Measurements from ENCODE around the gene SPAG16.

The SPAG16 gene

DNA sequence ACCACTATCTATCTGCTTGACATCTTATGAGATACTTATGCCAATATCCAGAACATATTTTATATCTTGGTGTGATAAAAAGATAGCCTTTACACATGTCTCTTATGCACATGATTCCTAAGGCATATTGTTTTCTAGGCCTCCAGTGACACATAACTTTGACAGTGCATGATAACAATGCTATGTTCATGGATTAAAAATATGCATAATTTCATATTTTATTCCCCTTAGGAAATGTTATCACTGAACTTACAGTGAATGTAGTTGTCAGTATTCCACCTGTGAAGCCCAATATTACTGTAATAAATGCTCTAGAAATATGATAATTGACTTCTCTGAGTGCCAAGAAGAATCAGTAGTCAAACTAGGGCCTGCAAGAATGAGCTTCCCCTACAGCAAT is 532.3 kb downstream of the SPAG16 start:
- H3K9me2 ChIP-seq (ENCODE audit: low read depth, low read length): no peaks in the 10 kb centered on the region
- no peak overlapping the region for H3K27ac ChIP-seq (ENCODE audit: low read depth, low read length, poor library complexity, severe bottlenecking)
- H3K27me3 ChIP-seq (ENCODE audit: insufficient read depth, low read length): no peaks in the 10 kb centered on the region; the same call in 1 of the 2 replicates
- no peak for TF ChIP-seq CTCF (IDR thresholded peaks at IDR 0.05; ENCODE audit: low read length)
- TF ChIP-seq EZH2 (IDR thresholded peaks at IDR 0.05; ENCODE audit: borderline replicate concordance, low read length): no peak
- no peaks in the 10 kb centered on the region for H3K4me1 ChIP-seq (ENCODE audit: insufficient read depth, low read length, severe bottlenecking)
- no peaks in the 10 kb centered on the region for H3K79me2 ChIP-seq (ENCODE audit: insufficient read depth, low read length)
- H3F3A ChIP-seq (ENCODE audit: insufficient read depth, low read length): no peaks in the 10 kb centered on the region
- H3K4me3 ChIP-seq (ENCODE audit: low read depth, low read length, poor library complexity, severe bottlenecking): no peak overlapping the region
- no peaks in the 10 kb centered on the region for H4K20me1 ChIP-seq (ENCODE audit: insufficient read depth, low read length)
- H3K4me2 ChIP-seq (ENCODE audit: low read length): no peak overlapping the region
- H2AFZ ChIP-seq (ENCODE audit: low read length): no peak overlapping the region
- H3K9ac ChIP-seq (ENCODE audit: low read length): no peak overlapping the region
- no peaks in the 10 kb centered on the region for H3K9me3 ChIP-seq (ENCODE audit: low read length)
- no peaks in the 10 kb centered on the region for H3K36me3 ChIP-seq (ENCODE audit: insufficient read depth, low read length)

GRCh38 chr2:213818436-213818835 is 534.2 kb downstream of the SPAG16 start:
- no peaks in the 10 kb centered on the region for H3F3A ChIP-seq (ENCODE audit: insufficient read depth, low read length)
- H3K36me3 ChIP-seq (ENCODE audit: insufficient read depth, low read length): no peaks in the 10 kb centered on the region
- H3K27me3 ChIP-seq (ENCODE audit: insufficient read depth, low read length): no peaks in the 10 kb centered on the region; the same call in 1 of the 2 replicates
- H3K4me3 ChIP-seq (ENCODE audit: low read depth, low read length, poor library complexity, severe bottlenecking): no peak overlapping the region
- no peak for TF ChIP-seq EZH2 (IDR thresholded peaks at IDR 0.05; ENCODE audit: borderline replicate concordance, low read length)
- no peak for TF ChIP-seq CTCF (IDR thresholded peaks at IDR 0.05; ENCODE audit: low read length)
- no peak overlapping the region for H3K9ac ChIP-seq (ENCODE audit: low read length)
- no peaks in the 10 kb centered on the region for H4K20me1 ChIP-seq (ENCODE audit: insufficient read depth, low read length)
- no peaks in the 10 kb centered on the region for H3K9me3 ChIP-seq (ENCODE audit: low read length)
- H2AFZ ChIP-seq (ENCODE audit: low read length): no peak overlapping the region
- no peaks in the 10 kb centered on the region for H3K4me1 ChIP-seq (ENCODE audit: insufficient read depth, low read length, severe bottlenecking)
- no peaks in the 10 kb centered on the region for H3K9me2 ChIP-seq (ENCODE audit: low read depth, low read length)
- H3K27ac ChIP-seq (ENCODE audit: low read depth, low read length, poor library complexity, severe bottlenecking): no peak overlapping the region
- H3K4me2 ChIP-seq (ENCODE audit: low read length): no peak overlapping the region
- H3K79me2 ChIP-seq (ENCODE audit: insufficient read depth, low read length): no peaks in the 10 kb centered on the region

DNA sequence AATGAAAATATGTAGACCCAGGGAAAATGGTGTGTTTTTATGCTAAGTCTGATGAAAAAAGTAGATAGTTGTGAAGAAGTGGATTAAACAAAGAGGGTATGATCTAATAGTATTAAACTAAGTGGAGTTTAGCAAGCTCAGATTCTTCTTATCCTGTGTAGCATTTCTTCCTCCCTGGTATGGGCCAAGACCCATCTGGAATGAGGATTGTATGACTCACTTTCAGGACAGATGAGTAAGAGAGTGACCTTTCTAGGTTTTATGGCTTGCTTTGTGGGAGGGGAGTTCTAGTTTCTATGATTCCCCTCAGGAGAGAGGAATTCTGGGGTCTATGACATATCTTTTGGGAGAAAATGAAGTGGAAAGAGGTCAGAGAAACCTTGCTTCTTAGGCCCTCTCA is 550.1 kb downstream of the SPAG16 start:
- Histone ChIP-seq H3K4me2 (ENCODE audit: low read length) (no peak overlapping the region), H3K36me3 (ENCODE audit: insufficient read depth, low read length) (no peaks in the 10 kb centered on the region), H3K27ac (ENCODE audit: low read depth, low read length, poor library complexity, severe bottlenecking) (no peak overlapping the region), H3K79me2 (ENCODE audit: insufficient read depth, low read length) (no peaks in the 10 kb centered on the region), H3K27me3 (ENCODE audit: insufficient read depth, low read length) (no peaks in the 10 kb centered on the region), H3K4me3 (ENCODE audit: low read depth, low read length, poor library complexity, severe bottlenecking) (no peak overlapping the region), H3K9me3 (ENCODE audit: low read length) (no peaks in the 10 kb centered on the region), H2AFZ (ENCODE audit: low read length) (no peak overlapping the region), H4K20me1 (ENCODE audit: insufficient read depth, low read length) (no peaks in the 10 kb centered on the region), H3K4me1 (ENCODE audit: insufficient read depth, low read length, severe bottlenecking) (no peaks in the 10 kb centered on the region), H3K9ac (ENCODE audit: low read length) (no peak overlapping the region), H3K9me2 (ENCODE audit: low read depth, low read length) (no peaks in the 10 kb centered on the region), H3F3A (ENCODE audit: insufficient read depth, low read length) (no peaks in the 10 kb centered on the region)
- TF ChIP-seq CTCF (IDR thresholded peaks at IDR 0.05; ENCODE audit: low read length) (no peak), EZH2 (IDR thresholded peaks at IDR 0.05; ENCODE audit: borderline replicate concordance, low read length) (no peak)

Data from OCI-LY1 (cell line).